ENCODE measurements around the gene PNPLA2.

GRCh38 chr11:852762-853161, 34.0 kb downstream of the PNPLA2 start:
- TF ChIP-seq EZH2 (IDR thresholded peaks at IDR 0.05; ENCODE audit: low read length, unreplicated experiment) (no peak), CTCF (conservative IDR thresholded peaks at IDR 0.05; ENCODE audit: low read depth, low read length) (no peak), EZH2phosphoT487 (IDR thresholded peaks at IDR 0.05; ENCODE audit: borderline replicate concordance, low read length) (no peak)

Data from PC-3 (cell line).